ENCODE measurements around the gene MROH2A. TPM values are rescaled to one million over a fixed set of nuclear protein-coding genes. Genes with fewer than 3 reads are reported as not detected.

MROH2A gene
- total RNA-seq, 1 experiment from 2014 or later = not detected

DNA sequence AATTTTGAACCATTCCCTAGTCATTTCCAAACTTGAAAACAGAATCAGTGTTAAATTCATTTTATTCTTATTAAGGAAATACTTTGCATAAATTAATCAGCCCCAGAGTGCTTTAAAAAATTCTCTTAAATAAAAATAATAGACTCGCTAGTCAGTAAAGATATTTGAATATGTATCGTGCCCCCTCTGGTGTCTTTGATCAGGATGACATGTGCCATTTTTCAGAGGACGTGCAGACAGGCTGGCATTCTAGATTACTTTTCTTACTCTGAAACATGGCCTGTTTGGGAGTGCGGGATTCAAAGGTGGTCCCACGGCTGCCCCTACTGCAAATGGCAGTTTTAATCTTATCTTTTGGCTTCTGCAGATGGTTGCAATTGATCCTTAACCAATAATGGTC lies 5.5 kb upstream of the MROH2A start:
- Histone ChIP-seq H3K4me1 (ENCODE audit: control insufficient read depth in 1 of 2, insufficient read depth in 2 of 2, low read length in 2 of 2) (no peaks in the 10 kb centered on the region), H3K36me3 (ENCODE audit: control insufficient read depth in 1 of 2, insufficient read depth in 2 of 2, low read length in 2 of 2) (no peaks in the 10 kb centered on the region), H3K9me2 (ENCODE audit: insufficient read depth) (no peaks in the 10 kb centered on the region), H3K4me3 (replicated peaks in 1 of 2; ENCODE audit: low read depth in 1 of 2, low read length in 2 of 2) (no peak overlapping the region), H3K27ac (ENCODE audit: low read depth, low read length) (no peak overlapping the region), H3K27me3 (ENCODE audit: insufficient read depth, low read length) (no peaks in the 10 kb centered on the region), H3K9me3 (ENCODE audit: control insufficient read depth in 1 of 2, insufficient read depth in 1 of 2, low read depth in 1 of 2, low read length in 2 of 2) (no peaks in the 10 kb centered on the region), H3K79me2 (ENCODE audit: insufficient read depth, low read length) (no peaks in the 10 kb centered on the region), H2AFZ (ENCODE audit: low read depth, low read length, poor library complexity, severe bottlenecking) (no peak overlapping the region), H4K20me1 (ENCODE audit: insufficient read depth) (no peaks in the 10 kb centered on the region), H3K9ac (ENCODE audit: low read length) (no peak overlapping the region), H3K4me2 (ENCODE audit: low read length) (no peak overlapping the region)
- intact Hi-C loops (cut with micrococcal nuclease) = no loop called here
- ATAC-seq (no peak), DNase-seq (ENCODE audit: low read depth, low spot score) (no peak)
- TF ChIP-seq CEBPB (IDR thresholded peaks at IDR 0.05; ENCODE audit: low read depth) (no peak), JUND (IDR thresholded peaks at IDR 0.05) (no peak), EZH2 (IDR thresholded peaks at IDR 0.05) (no peak), ELF1 (IDR thresholded peaks at IDR 0.05; ENCODE audit: borderline replicate concordance, low read depth) (no peak)
- TF ChIP-seq, protein P1, sequence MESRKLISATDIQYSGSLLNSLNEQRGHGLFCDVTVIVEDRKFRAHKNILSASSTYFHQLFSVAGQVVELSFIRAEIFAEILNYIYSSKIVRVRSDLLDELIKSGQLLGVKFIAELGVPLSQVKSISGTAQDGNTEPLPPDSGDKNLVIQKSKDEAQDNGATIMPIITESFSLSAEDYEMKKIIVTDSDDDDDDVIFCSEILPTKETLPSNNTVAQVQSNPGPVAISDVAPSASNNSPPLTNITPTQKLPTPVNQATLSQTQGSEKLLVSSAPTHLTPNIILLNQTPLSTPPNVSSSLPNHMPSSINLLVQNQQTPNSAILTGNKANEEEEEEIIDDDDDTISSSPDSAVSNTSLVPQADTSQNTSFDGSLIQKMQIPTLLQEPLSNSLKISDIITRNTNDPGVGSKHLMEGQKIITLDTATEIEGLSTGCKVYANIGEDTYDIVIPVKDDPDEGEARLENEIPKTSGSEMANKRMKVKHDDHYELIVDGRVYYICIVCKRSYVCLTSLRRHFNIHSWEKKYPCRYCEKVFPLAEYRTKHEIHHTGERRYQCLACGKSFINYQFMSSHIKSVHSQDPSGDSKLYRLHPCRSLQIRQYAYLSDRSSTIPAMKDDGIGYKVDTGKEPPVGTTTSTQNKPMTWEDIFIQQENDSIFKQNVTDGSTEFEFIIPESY (IDR thresholded peaks at IDR 0.05; ENCODE audit: extremely low read depth, insufficient replicate concordance, low read length) = no peak
- RAD21 ChIA-PET (ENCODE audit: low non-redundant PET in 1 of 2, low total read pairs in 2 of 2, uncharacterized antibody in 2 of 2, unreplicated experiment in 2 of 2) = no interaction called here
- CTCF ChIA-PET = no interaction called here
- POLR2A ChIA-PET = no interaction called here
- no TSS peak for BruUV-seq (replicated peaks)

DNA sequence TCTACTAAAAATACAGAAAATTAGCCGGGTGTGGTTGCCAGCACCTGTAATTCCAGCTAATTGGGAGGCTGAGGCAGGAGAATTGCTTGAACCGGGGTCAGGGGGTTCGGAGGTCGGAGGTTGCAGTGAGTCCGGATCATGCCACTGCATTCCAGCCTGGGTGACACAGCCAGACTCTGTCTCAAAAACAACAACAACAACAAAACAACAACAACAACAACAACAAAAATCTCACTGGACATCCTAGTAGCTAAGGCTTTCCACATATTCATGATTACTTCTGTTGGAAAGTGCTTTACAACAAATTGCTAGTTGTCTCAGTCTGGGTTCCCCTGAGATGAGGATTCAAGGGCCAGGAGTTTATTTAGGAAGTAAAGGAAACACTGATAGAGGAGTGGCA lies 4.3 kb upstream of the MROH2A start:
- H4K20me1 ChIP-seq (ENCODE audit: insufficient read depth) = no peaks in the 10 kb centered on the region
- POLR2A ChIA-PET = no interaction called here
- intact Hi-C loops (cut with micrococcal nuclease) = no loop called here
- DNase-seq (ENCODE audit: low read depth, low spot score) = no peak
- RAD21 ChIA-PET (ENCODE audit: low non-redundant PET in 1 of 2, low total read pairs in 2 of 2, uncharacterized antibody in 2 of 2, unreplicated experiment in 2 of 2) = no interaction called here
- H3K9ac ChIP-seq (ENCODE audit: low read length) = no peak overlapping the region
- H3K9me2 ChIP-seq (ENCODE audit: insufficient read depth) = no peaks in the 10 kb centered on the region
- ATAC-seq = no peak
- no peak overlapping the region for H2AFZ ChIP-seq (ENCODE audit: low read depth, low read length, poor library complexity, severe bottlenecking)
- CTCF ChIA-PET = no interaction called here
- no peaks in the 10 kb centered on the region for H3K9me3 ChIP-seq (ENCODE audit: control insufficient read depth in 1 of 2, insufficient read depth in 1 of 2, low read depth in 1 of 2, low read length in 2 of 2)
- no peak overlapping the region for H3K27ac ChIP-seq (ENCODE audit: low read depth, low read length)
- no TSS peak for BruUV-seq (replicated peaks)
- H3K4me1 ChIP-seq (ENCODE audit: control insufficient read depth in 1 of 2, insufficient read depth in 2 of 2, low read length in 2 of 2) = no peaks in the 10 kb centered on the region
- no peaks in the 10 kb centered on the region for H3K27me3 ChIP-seq (ENCODE audit: insufficient read depth, low read length)
- no peak overlapping the region for H3K4me3 ChIP-seq (replicated peaks in 1 of 2; ENCODE audit: low read depth in 1 of 2, low read length in 2 of 2)
- H3K4me2 ChIP-seq (ENCODE audit: low read length) = no peak overlapping the region
- no peaks in the 10 kb centered on the region for H3K79me2 ChIP-seq (ENCODE audit: insufficient read depth, low read length)
- H3K36me3 ChIP-seq (ENCODE audit: control insufficient read depth in 1 of 2, insufficient read depth in 2 of 2, low read length in 2 of 2) = no peaks in the 10 kb centered on the region
- TF ChIP-seq, protein P2, sequence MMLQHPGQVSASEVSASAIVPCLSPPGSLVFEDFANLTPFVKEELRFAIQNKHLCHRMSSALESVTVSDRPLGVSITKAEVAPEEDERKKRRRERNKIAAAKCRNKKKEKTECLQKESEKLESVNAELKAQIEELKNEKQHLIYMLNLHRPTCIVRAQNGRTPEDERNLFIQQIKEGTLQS (IDR thresholded peaks at IDR 0.05) = no peak

Measured in HCT116 (cell line).